ENCODE measurements around the gene ZFP69.

DNA sequence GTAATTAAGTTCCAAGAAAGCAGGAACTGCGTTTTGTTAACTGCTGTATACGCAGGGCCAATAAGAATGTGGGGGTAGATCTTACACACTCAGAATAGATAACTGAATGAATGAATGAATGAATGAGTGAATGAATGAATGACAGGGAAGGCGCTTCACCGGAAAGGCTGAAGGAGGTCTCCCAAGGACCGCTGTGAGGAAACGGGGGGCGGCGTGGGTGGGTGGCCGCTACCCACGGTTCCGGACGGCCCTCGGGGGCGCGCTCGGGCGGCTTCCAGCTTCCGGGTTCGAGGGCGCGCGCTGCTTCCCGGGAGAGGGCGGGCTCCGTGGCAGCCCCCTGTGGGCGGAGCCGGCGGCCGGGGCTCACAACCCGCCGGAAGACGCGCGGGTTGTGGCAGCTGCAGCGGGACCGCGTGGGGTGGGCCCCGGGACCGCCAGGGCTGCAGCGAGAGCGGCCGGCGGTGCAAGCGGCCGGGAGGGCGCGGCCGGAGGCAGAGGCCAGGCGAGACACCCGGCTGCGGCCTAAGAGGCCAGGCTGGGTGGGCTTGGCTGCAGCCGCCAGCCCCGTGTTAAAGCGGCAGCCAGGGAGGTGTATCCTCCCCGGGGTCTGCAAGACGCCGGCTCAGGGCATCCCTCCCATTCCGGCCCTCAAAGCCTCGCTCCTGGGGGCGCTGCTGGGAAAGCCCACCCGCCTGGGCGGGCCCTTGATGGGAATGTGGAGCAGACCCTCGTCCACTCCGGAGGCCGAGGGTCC lies at the start of gene ZFP69:
- TF ChIP-seq BHLHE40 (IDR thresholded peaks at IDR 0.05; ENCODE audit: low read depth, low read length) (no peak), POLR2A (IDR thresholded peaks at IDR 0.05; ENCODE audit: low read depth, low read length) (no peak), CEBPB (IDR thresholded peaks at IDR 0.05; ENCODE audit: low read depth, low read length) (no peak), SMC3 (IDR thresholded peaks at IDR 0.05; ENCODE audit: low read depth, low read length) (no peak), RAD21 (IDR thresholded peaks at IDR 0.05; ENCODE audit: low read length) (no peak), CHD1 (IDR thresholded peaks at IDR 0.05; ENCODE audit: low read depth, low read length) (no peak), RFX5 (IDR thresholded peaks at IDR 0.05; ENCODE audit: low read depth, low read length) (no peak), RCOR1 (IDR thresholded peaks at IDR 0.05; ENCODE audit: insufficient replicate concordance, low read length) (no peak)
- TF ChIP-seq, protein P1, sequence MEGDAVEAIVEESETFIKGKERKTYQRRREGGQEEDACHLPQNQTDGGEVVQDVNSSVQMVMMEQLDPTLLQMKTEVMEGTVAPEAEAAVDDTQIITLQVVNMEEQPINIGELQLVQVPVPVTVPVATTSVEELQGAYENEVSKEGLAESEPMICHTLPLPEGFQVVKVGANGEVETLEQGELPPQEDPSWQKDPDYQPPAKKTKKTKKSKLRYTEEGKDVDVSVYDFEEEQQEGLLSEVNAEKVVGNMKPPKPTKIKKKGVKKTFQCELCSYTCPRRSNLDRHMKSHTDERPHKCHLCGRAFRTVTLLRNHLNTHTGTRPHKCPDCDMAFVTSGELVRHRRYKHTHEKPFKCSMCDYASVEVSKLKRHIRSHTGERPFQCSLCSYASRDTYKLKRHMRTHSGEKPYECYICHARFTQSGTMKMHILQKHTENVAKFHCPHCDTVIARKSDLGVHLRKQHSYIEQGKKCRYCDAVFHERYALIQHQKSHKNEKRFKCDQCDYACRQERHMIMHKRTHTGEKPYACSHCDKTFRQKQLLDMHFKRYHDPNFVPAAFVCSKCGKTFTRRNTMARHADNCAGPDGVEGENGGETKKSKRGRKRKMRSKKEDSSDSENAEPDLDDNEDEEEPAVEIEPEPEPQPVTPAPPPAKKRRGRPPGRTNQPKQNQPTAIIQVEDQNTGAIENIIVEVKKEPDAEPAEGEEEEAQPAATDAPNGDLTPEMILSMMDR (conservative IDR thresholded peaks at IDR 0.05; ENCODE audit: low read depth, low read length) = no peak
- TF ChIP-seq, protein P2, sequence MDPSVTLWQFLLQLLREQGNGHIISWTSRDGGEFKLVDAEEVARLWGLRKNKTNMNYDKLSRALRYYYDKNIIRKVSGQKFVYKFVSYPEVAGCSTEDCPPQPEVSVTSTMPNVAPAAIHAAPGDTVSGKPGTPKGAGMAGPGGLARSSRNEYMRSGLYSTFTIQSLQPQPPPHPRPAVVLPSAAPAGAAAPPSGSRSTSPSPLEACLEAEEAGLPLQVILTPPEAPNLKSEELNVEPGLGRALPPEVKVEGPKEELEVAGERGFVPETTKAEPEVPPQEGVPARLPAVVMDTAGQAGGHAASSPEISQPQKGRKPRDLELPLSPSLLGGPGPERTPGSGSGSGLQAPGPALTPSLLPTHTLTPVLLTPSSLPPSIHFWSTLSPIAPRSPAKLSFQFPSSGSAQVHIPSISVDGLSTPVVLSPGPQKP (IDR thresholded peaks at IDR 0.05; ENCODE audit: borderline replicate concordance, low read depth, low read length) = no peak
